ENCODE results near the gene DDC.

The DDC gene

DNA sequence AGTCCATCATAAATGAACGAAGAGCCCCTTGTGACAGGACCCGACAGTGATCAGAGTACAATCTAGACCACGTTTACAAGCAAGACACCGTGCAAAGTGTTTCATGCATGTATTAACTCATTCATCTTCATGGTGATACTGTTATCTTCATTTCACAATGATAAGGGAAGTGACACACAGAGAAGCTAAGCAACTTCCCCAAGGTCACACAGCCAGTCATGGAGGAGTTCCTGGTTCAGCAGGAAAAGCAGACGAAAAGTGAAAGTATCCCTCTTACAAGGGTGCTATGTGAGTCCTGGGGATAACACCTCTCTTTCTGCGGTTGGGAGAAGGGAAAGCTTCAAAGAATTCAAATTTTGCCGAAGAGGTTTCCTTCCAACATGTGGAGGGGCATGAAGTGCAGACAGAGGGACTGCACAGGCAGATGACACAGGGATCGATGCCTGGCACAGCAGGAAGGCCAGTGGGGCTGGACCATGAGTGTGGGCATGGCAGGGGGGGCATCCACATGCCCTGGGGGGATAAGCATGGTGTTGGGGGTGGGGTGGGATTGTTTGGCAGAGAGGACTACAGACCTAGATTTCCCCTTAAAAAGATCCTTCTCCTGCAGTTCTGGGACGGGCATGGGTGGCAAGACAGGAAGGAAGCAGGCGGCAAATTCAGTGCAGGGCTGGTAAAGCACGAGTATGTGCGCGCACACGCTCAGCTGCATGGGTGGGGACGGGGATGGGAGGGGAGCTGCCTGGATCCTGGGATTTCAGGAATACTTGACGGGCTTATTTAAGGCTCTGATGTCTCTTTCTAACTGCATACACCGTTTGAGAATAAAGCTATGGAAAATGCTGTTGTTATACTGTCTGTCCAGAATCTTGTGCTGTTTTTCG is 33.5 kb upstream of the DDC start:
- H3K27ac ChIP-seq (ENCODE audit: low read depth, low read length): no peak overlapping the region
- peaks cover 37% of the 10 kb centered on the region for H3K27me3 ChIP-seq (ENCODE audit: control insufficient read depth, low read length)
- no peaks in the 10 kb centered on the region for H3K9me2 ChIP-seq (replicated peaks; ENCODE audit: control insufficient read depth, low read length)
- H3K36me3 ChIP-seq (ENCODE audit: control insufficient read depth, low read length): no peaks in the 10 kb centered on the region
- H3F3A ChIP-seq (ENCODE audit: control insufficient read depth, insufficient read depth): no peaks in the 10 kb centered on the region
- H3K9me3 ChIP-seq (ENCODE audit: control insufficient read depth, insufficient read depth, low read length): no peaks in the 10 kb centered on the region
- H3K4me2 ChIP-seq (ENCODE audit: low read length): no peak overlapping the region
- no peaks in the 10 kb centered on the region for H3K4me1 ChIP-seq (ENCODE audit: control insufficient read depth, low read length)
- H3K4me3 ChIP-seq (ENCODE audit: low read length): no peak overlapping the region
- H3K79me2 ChIP-seq (ENCODE audit: control insufficient read depth, low read length): no peaks in the 10 kb centered on the region
- no peaks in the 10 kb centered on the region for H4K20me1 ChIP-seq (ENCODE audit: control insufficient read depth, insufficient read depth, low read depth, low read length)
- TF ChIP-seq, protein P1, sequence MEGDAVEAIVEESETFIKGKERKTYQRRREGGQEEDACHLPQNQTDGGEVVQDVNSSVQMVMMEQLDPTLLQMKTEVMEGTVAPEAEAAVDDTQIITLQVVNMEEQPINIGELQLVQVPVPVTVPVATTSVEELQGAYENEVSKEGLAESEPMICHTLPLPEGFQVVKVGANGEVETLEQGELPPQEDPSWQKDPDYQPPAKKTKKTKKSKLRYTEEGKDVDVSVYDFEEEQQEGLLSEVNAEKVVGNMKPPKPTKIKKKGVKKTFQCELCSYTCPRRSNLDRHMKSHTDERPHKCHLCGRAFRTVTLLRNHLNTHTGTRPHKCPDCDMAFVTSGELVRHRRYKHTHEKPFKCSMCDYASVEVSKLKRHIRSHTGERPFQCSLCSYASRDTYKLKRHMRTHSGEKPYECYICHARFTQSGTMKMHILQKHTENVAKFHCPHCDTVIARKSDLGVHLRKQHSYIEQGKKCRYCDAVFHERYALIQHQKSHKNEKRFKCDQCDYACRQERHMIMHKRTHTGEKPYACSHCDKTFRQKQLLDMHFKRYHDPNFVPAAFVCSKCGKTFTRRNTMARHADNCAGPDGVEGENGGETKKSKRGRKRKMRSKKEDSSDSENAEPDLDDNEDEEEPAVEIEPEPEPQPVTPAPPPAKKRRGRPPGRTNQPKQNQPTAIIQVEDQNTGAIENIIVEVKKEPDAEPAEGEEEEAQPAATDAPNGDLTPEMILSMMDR (IDR thresholded peaks at IDR 0.05; ENCODE audit: low read depth, low read length, poor library complexity, severe bottlenecking): no peak
- no peak for TF ChIP-seq EZH2phosphoT487 (IDR thresholded peaks at IDR 0.05; ENCODE audit: borderline replicate concordance, low read length)

DNA sequence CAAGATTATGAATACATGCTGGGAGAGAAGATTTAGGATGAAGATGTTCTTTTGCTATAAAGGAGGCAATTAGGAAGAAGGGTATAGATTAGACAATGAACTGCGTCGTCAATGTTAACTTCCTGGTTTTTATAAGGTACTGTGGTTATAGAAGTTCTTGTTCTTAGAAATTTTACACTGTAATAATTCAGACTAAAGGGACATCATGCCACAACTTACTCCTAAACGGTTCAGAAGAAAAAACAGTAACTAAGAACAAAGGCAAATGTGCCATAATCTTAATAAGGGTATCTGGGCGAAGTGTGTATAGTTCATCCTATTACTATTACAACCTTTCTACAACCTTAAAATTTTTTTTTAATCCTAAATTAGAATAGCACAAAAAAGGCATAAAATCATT is 31.3 kb upstream of the DDC start:
- H3K36me3 ChIP-seq (ENCODE audit: control insufficient read depth, low read length): no peaks in the 10 kb centered on the region

DNA sequence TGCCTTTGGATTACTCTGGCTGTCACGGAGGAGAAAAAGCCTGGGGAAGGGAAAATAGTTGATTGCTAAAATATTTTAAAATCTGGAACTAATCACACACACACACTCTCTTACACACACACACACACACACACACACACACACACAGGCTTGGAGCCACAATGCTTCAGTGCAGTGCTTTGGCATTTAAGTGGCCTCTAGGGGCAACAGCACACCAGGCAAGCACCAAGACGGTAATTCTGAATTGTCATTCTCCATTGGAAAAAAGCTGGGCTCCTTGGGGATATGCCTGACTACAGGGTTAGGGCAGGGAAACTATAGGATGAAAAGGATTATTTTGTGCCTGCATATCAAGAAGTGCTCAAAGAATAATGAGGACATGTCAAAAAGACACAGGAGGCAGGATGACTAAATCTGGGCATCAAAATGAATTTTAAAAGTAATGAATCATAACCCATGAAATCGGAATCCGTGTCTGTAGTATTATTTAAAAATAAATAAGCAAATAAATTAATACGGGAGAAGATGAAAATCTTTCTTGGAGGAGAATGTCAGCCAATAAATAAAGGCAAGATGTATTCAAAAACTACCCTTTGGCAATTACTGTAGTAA is 30.4 kb upstream of the DDC start:
- Histone ChIP-seq H3K27me3 (ENCODE audit: control insufficient read depth, low read length) (peaks cover 22% of the 10 kb centered on the region), H3K4me2 (ENCODE audit: low read length) (no peak overlapping the region), H3K4me1 (ENCODE audit: control insufficient read depth, low read length) (no peaks in the 10 kb centered on the region), H3K27ac (ENCODE audit: low read depth, low read length) (no peak overlapping the region), H4K20me1 (ENCODE audit: control insufficient read depth, insufficient read depth, low read depth, low read length) (no peaks in the 10 kb centered on the region), H3K9me2 (replicated peaks; ENCODE audit: control insufficient read depth, low read length) (no peaks in the 10 kb centered on the region), H3K79me2 (ENCODE audit: control insufficient read depth, low read length) (no peaks in the 10 kb centered on the region), H3K9me3 (ENCODE audit: control insufficient read depth, insufficient read depth, low read length) (no peaks in the 10 kb centered on the region), H3K36me3 (ENCODE audit: control insufficient read depth, low read length) (no peaks in the 10 kb centered on the region), H3F3A (ENCODE audit: control insufficient read depth, insufficient read depth) (no peaks in the 10 kb centered on the region), H3K4me3 (ENCODE audit: low read length) (no peak overlapping the region)
- no peak for TF ChIP-seq EZH2phosphoT487 (IDR thresholded peaks at IDR 0.05; ENCODE audit: borderline replicate concordance, low read length)
- TF ChIP-seq, protein P1 (IDR thresholded peaks at IDR 0.05; ENCODE audit: low read depth, low read length, poor library complexity, severe bottlenecking): peak; percentile 56

More for the DNA sequence above, 31.3 kb upstream of the DDC start:
- Histone ChIP-seq H3K79me2 (ENCODE audit: control insufficient read depth, low read length) (no peaks in the 10 kb centered on the region), H3K27me3 (ENCODE audit: control insufficient read depth, low read length) (peaks cover 29% of the 10 kb centered on the region), H3K4me1 (ENCODE audit: control insufficient read depth, low read length) (no peaks in the 10 kb centered on the region), H3K9me3 (ENCODE audit: control insufficient read depth, insufficient read depth, low read length) (no peaks in the 10 kb centered on the region), H3K4me2 (ENCODE audit: low read length) (no peak overlapping the region), H3F3A (ENCODE audit: control insufficient read depth, insufficient read depth) (no peaks in the 10 kb centered on the region), H3K27ac (ENCODE audit: low read depth, low read length) (no peak overlapping the region), H3K4me3 (ENCODE audit: low read length) (no peak overlapping the region), H3K9me2 (replicated peaks; ENCODE audit: control insufficient read depth, low read length) (no peaks in the 10 kb centered on the region), H4K20me1 (ENCODE audit: control insufficient read depth, insufficient read depth, low read depth, low read length) (no peaks in the 10 kb centered on the region)
- no peak for TF ChIP-seq EZH2phosphoT487 (IDR thresholded peaks at IDR 0.05; ENCODE audit: borderline replicate concordance, low read length)
- TF ChIP-seq, protein P1 (IDR thresholded peaks at IDR 0.05; ENCODE audit: low read depth, low read length, poor library complexity, severe bottlenecking): no peak
